Activated CD8-positive, alpha-beta memory T cell treated with anti-CD3 and anti-CD28 coated beads, Interleukin-2, amount 50 U/mL, for 1 hour (primary cell): ENCODE measurements around the gene FAM83G.
A peak's percentile ranks its signal among the peaks of the same experiment; 100 is the strongest.
"Not testable (repeated sequence)": the region's sequence is repeated elsewhere in the genome, so short reads cannot be mapped to it uniquely, and the experiment has no call there.

Experiments used
- DNase-seq: peaks from one replicate; pipeline ENCODE4 v3.0.0-alpha.2; 2020; ENCODE audit errors: extremely low read depth

FAM83G gene

GRCh38 chr17:19004421-19005136 is at the start of gene FAM83G:
Gene FAM83G, minus strand, starts transcription at chr17:19004764. Its CDS starts 723 bp downstream, at chr17:19004041.
- peak; percentile 75 for DNase-seq

- not testable (repeated sequence) for DNase-seq
Observed at GRCh38 chr17:19048826-19049225, 44.3 kb upstream of the FAM83G start.

- not testable (repeated sequence) for DNase-seq
Observed at GRCh38 chr17:19047510-19047909, 42.9 kb upstream of the FAM83G start.

- not testable (repeated sequence) for DNase-seq
Observed at GRCh38 chr17:19046782-19047375, 42.3 kb upstream of the FAM83G start, which contains the start of gene GRAP. Gene GRAP, minus strand, starts transcription at chr17:19046957. Its CDS starts 31 bp downstream, at chr17:19046926.

- DNase-seq, result not testable (repeated sequence)
Observed at GRCh38 chr17:19044643-19045042, 40.1 kb upstream of the FAM83G start.

- DNase-seq, result not testable (repeated sequence)
Observed at GRCh38 chr17:19043032-19043431, 38.5 kb upstream of the FAM83G start.

GRCh38 chr17:19042369-19042768 is 37.8 kb upstream of the FAM83G start:
- not testable (repeated sequence) for DNase-seq

- not testable (repeated sequence) for DNase-seq
Observed at GRCh38 chr17:19041871-19042270, 37.3 kb upstream of the FAM83G start.

GRCh38 chr17:19040350-19040749 is 35.8 kb upstream of the FAM83G start:
- DNase-seq, result not testable (repeated sequence)

- DNase-seq, result not testable (repeated sequence)
Observed at GRCh38 chr17:19038730-19039129, 34.2 kb upstream of the FAM83G start.

- not testable (repeated sequence) for DNase-seq
Observed at GRCh38 chr17:19038007-19038406, 33.4 kb upstream of the FAM83G start.

- DNase-seq, result not testable (repeated sequence)
Observed at GRCh38 chr17:19037547-19037946, 33.0 kb upstream of the FAM83G start.

GRCh38 chr17:19036186-19036585 is 31.6 kb upstream of the FAM83G start:
- not testable (repeated sequence) for DNase-seq

- DNase-seq, result not testable (repeated sequence)
Observed at GRCh38 chr17:19032377-19032988, 27.9 kb upstream of the FAM83G start.

GRCh38 chr17:19031729-19032128 is 27.2 kb upstream of the FAM83G start:
- DNase-seq, result not testable (repeated sequence)

- DNase-seq, result not testable (repeated sequence)
Observed at GRCh38 chr17:19030771-19031449, 26.3 kb upstream of the FAM83G start.

GRCh38 chr17:19029740-19030139 is 25.2 kb upstream of the FAM83G start:
- not testable (repeated sequence) for DNase-seq

GRCh38 chr17:19028671-19029070 is 24.1 kb upstream of the FAM83G start:
- not testable (repeated sequence) for DNase-seq

- no peak for DNase-seq
Observed at GRCh38 chr17:19024101-19025078, 19.8 kb upstream of the FAM83G start.

GRCh38 chr17:19023209-19023999 is 18.8 kb upstream of the FAM83G start:
- no peak for DNase-seq
